ENCODE results near the gene GIPC1. TPM values are rescaled to one million over a fixed set of nuclear protein-coding genes. Genes with fewer than 3 reads are reported as not detected.

Gene GIPC1
- total RNA-seq, 1 experiment from 2014 or later = 160 TPM

DNA sequence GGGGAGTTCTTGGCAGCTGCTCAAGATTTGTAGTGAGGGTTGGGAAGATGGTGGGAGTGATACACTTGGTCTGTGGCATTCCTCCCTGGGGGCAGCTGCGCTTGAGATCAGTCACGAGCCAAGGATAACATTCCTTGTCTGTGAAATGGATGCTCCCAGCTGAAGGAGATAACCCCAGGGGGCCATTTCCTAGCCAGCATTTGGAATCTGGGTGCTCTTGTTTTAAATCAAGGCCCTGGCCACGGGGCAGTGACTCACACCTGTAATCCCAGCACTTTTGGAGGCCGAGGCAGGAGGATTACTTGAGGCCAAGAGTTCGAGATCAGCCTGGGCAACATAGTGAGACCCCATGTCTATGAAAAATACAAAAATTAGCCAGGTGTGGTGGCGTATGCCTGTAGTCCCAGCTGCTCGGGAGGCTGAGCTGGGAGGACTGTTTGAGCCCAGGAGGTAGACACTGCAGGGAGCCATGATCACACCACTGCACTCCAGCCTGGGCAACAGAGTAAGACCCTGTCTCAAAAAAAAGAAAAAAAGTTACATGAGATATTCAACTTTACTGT is 58.3 kb downstream of the GIPC1 start:
- Histone ChIP-seq H3K36me3 (ENCODE audit: control insufficient read depth, insufficient read depth, low read length) (no peaks in the 10 kb centered on the region), H3K27ac (ENCODE audit: low read length) (no peak overlapping the region), H3K27me3 (ENCODE audit: control insufficient read depth, insufficient read depth, low read length) (no peaks in the 10 kb centered on the region), H3K4me3 (ENCODE audit: low read depth in 2 of 2, low read length in 2 of 2) (no peak overlapping the region), H3K4me1 (ENCODE audit: control insufficient read depth, insufficient read depth, low read length) (peaks cover 8% of the 10 kb centered on the region), H3K9me3 (ENCODE audit: control insufficient read depth, insufficient read depth, low read depth, low read length) (no peaks in the 10 kb centered on the region)
- intact Hi-C loops (cut with micrococcal nuclease; ENCODE audit: unreplicated experiment) (no loop called here), in situ Hi-C loops (cut with HindIII; ENCODE audit: low pct_unique_long_range_greater_than_20kb, low sequenced_read_pairs) (no loop called here)
- no peak for ATAC-seq
- BruUV-seq (replicated peaks) = no TSS peak
- ChIA-PET POLR2A (no interaction called here), CTCF (interaction anchor here (0.7 kb wide), 1 partner anchor 859 kb away, joined by 6 read pairs; no protein-coding TSS in a partner anchor)
- DNase-seq (ENCODE audit: low read depth, low spot score) = no peak
- no peak for TF ChIP-seq TCF7L2 (IDR thresholded peaks at IDR 0.05; ENCODE audit: low read depth, low read length)
- no peak for TF ChIP-seq POLR2AphosphoS5 (IDR thresholded peaks at IDR 0.05; ENCODE audit: low read depth, low read length)
- no peak for TF ChIP-seq SIN3A (IDR thresholded peaks at IDR 0.05; ENCODE audit: borderline replicate concordance, insufficient read depth, low read depth, low read length)
- TF ChIP-seq, protein P1, sequence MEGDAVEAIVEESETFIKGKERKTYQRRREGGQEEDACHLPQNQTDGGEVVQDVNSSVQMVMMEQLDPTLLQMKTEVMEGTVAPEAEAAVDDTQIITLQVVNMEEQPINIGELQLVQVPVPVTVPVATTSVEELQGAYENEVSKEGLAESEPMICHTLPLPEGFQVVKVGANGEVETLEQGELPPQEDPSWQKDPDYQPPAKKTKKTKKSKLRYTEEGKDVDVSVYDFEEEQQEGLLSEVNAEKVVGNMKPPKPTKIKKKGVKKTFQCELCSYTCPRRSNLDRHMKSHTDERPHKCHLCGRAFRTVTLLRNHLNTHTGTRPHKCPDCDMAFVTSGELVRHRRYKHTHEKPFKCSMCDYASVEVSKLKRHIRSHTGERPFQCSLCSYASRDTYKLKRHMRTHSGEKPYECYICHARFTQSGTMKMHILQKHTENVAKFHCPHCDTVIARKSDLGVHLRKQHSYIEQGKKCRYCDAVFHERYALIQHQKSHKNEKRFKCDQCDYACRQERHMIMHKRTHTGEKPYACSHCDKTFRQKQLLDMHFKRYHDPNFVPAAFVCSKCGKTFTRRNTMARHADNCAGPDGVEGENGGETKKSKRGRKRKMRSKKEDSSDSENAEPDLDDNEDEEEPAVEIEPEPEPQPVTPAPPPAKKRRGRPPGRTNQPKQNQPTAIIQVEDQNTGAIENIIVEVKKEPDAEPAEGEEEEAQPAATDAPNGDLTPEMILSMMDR (IDR thresholded peaks at IDR 0.05) = no peak
- TF ChIP-seq, protein P2, sequence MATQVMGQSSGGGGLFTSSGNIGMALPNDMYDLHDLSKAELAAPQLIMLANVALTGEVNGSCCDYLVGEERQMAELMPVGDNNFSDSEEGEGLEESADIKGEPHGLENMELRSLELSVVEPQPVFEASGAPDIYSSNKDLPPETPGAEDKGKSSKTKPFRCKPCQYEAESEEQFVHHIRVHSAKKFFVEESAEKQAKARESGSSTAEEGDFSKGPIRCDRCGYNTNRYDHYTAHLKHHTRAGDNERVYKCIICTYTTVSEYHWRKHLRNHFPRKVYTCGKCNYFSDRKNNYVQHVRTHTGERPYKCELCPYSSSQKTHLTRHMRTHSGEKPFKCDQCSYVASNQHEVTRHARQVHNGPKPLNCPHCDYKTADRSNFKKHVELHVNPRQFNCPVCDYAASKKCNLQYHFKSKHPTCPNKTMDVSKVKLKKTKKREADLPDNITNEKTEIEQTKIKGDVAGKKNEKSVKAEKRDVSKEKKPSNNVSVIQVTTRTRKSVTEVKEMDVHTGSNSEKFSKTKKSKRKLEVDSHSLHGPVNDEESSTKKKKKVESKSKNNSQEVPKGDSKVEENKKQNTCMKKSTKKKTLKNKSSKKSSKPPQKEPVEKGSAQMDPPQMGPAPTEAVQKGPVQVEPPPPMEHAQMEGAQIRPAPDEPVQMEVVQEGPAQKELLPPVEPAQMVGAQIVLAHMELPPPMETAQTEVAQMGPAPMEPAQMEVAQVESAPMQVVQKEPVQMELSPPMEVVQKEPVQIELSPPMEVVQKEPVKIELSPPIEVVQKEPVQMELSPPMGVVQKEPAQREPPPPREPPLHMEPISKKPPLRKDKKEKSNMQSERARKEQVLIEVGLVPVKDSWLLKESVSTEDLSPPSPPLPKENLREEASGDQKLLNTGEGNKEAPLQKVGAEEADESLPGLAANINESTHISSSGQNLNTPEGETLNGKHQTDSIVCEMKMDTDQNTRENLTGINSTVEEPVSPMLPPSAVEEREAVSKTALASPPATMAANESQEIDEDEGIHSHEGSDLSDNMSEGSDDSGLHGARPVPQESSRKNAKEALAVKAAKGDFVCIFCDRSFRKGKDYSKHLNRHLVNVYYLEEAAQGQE (IDR thresholded peaks at IDR 0.05; ENCODE audit: insufficient read depth in 1 of 2, low read depth in 2 of 2, low read length in 1 of 2) = no peak

DNA sequence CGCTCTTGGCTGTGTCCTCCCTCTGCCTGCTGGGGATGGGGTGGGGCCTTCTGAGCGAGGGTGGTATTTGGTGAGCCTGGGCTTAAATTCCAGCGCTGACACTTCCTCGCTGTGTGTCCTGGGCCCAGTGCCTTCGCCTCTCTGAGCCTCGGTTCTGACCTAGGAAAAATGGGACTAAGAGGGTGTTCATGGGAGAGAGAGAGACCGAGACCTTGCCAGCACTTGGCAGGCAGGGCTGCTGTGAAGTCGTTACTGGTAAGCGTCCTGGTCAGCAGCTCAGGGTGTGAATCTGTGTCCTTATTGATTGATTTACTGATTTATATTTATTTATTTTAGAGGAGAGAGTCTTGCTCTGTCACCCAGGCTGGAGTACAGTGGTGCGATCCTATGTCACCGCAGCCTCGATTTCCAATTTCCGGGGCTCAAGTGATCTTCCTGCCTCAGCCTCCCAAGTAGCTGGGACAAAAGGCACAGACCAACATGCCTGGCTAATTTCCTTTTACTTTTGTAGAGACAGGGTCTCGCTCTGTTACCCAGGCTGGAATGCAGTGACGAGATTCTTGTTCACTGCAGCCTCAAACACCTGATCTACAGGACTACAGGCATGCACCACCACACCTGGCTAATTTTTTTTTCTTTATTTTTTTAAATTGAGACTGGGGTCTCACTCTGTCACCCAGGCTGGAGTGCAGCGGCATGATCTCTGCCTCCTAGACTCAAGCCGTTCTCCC is 60.4 kb downstream of the GIPC1 start:
- Histone ChIP-seq H3K4me1 (ENCODE audit: control insufficient read depth, insufficient read depth, low read length) (peaks cover 8% of the 10 kb centered on the region), H3K36me3 (ENCODE audit: control insufficient read depth, insufficient read depth, low read length) (no peaks in the 10 kb centered on the region), H3K9me3 (ENCODE audit: control insufficient read depth, insufficient read depth, low read depth, low read length) (no peaks in the 10 kb centered on the region), H3K4me3 (ENCODE audit: low read depth in 2 of 2, low read length in 2 of 2) (peak overlapping the region; percentile 53 to 64), H3K27ac (ENCODE audit: low read length) (peak overlapping the region; percentile 82), H3K27me3 (ENCODE audit: control insufficient read depth, insufficient read depth, low read length) (no peaks in the 10 kb centered on the region)
- CTCF ChIA-PET = interaction anchor here (0.6 kb wide), 1 partner anchor 656 kb away, joined by 5 read pairs; no protein-coding TSS in a partner anchor
- TSS peak; percentile 55 for BruUV-seq (replicated peaks)
- POLR2A ChIA-PET = no interaction called here
- no peak for ATAC-seq
- in situ Hi-C loops (cut with HindIII; ENCODE audit: low pct_unique_long_range_greater_than_20kb, low sequenced_read_pairs) (no loop called here), intact Hi-C loops (cut with micrococcal nuclease; ENCODE audit: unreplicated experiment) (no loop called here)
- TF ChIP-seq, protein P2 (IDR thresholded peaks at IDR 0.05; ENCODE audit: insufficient read depth in 1 of 2, low read depth in 2 of 2, low read length in 1 of 2) = no peak
- TF ChIP-seq SIN3A (IDR thresholded peaks at IDR 0.05; ENCODE audit: borderline replicate concordance, insufficient read depth, low read depth, low read length) (no peak), TCF7L2 (IDR thresholded peaks at IDR 0.05; ENCODE audit: low read depth, low read length) (no peak), POLR2AphosphoS5 (IDR thresholded peaks at IDR 0.05; ENCODE audit: low read depth, low read length) (no peak)
- TF ChIP-seq, protein P1 (IDR thresholded peaks at IDR 0.05) = no peak
- DNase-seq (ENCODE audit: low read depth, low spot score) = no peak

Measured in Panc1 (cell line).